Femur (tissue), 1 donor: Measurements from ENCODE around the gene HOXC12.

Experiments
- DNase-seq: peaks from one replicate; pipeline ENCODE4 v3.0.0-alpha.2; 2017

Gene HOXC12

DNA sequence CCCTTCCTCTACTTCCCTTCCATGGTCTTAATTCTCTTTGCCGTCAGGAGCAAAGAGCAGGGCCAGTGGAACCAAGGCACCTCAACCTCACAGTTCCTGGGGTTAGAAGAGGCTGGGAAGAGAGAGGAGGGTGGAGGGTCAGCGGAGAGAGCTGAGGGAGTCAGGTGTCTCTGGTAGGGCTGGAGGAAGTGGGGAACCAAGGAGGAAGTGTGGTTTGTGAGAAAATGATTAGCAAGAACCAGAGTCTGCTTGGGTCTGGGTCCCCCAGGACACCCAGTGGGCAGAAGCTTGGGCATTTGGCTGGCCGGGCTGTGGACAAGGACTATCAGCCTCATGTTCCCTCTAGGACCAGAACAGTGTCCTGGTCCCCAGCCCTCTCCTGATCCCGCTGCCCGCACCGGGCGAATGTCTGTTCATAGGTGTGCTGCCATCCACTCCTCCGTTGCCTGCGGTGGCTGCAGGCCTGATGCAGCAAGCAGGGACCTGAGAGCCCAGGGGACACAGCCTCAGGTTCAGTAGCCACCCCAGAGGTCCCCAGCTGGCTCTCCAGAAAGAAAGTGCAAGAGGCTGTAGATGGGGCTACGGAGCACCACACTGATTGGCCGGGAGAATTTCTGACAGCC is 2.3 kb downstream of the HOXC12 start:
- DNase-seq = no peak

DNA sequence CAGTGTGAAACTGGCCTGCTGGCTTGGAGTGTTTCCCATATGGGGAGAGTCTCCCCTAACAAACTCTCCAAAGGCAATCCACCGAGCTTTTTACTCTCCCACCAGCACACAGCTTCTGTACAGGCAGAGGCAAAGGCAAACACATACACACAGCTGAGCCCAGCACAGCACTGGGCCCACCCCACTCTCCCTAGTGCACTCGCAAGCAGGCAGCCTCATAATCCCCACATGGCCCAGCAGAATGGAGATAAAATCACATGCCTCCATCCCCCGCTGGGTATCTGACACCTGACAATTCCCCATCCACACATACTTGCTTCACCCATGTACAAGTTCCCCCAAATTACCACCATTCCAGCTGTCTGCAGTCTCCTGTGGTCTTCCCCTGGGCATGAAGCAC is 3.4 kb downstream of the HOXC12 start:
- no peak for DNase-seq

DNA sequence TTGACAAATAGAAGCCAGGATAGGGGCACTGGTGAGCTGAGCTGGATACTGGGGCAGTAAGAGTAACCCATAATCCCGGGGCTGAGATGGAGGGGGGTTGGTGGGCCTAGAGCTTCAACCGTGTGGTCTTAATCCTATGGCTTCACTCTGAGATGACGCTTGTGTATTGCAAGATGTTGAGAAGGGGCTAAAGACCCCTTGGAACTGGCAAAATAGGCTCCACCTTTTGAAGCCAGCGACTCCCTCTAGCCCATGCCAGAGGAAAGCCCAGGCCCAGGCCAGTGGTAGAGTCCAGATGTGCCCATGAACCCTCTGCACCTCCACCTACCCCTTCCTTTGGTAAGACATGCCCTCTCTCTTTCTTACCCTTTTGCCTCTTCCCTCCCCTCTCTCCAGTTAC is 4.6 kb downstream of the HOXC12 start:
- no peak for DNase-seq

DNA sequence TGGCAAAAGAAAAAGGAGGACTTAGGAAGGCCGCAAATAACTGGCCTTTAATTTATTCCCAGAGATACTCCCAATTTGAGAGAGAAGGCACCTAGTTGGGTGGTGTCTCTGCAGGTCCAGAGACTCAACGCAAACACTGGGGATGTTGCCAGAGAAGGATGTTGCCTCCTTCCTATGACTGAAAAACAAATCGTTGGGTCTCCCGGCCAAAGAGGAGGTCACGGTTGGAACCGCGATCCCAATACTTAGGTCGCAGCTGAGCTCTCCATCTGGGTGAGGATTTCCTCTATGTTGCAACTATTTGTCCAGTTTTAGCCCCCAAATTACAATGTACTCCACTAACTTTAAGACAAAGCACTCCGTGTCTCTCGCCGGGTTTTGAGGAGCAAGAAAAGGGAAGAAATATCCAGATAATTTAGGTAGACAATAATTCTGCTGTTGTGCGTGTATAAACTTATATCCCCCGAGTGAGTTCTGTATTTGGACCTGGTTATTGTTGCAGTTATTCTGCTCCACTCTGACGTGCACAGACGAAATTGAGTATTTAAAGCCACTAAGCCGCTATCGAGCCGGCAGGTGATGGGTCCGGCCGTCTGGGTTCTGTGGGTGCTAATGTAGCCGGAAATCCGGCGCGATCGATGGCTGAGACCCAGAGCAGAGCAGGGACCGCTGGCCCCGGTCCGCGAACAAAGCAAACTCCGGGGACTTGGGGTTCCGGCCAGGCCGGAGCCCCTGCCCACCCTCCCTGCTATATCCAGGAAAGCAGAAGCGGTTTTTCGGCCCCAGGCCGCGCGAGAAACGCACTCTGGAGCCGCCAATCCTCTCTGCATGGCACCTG is 5.7 kb downstream of the HOXC12 start:
- DNase-seq = no peak

DNA sequence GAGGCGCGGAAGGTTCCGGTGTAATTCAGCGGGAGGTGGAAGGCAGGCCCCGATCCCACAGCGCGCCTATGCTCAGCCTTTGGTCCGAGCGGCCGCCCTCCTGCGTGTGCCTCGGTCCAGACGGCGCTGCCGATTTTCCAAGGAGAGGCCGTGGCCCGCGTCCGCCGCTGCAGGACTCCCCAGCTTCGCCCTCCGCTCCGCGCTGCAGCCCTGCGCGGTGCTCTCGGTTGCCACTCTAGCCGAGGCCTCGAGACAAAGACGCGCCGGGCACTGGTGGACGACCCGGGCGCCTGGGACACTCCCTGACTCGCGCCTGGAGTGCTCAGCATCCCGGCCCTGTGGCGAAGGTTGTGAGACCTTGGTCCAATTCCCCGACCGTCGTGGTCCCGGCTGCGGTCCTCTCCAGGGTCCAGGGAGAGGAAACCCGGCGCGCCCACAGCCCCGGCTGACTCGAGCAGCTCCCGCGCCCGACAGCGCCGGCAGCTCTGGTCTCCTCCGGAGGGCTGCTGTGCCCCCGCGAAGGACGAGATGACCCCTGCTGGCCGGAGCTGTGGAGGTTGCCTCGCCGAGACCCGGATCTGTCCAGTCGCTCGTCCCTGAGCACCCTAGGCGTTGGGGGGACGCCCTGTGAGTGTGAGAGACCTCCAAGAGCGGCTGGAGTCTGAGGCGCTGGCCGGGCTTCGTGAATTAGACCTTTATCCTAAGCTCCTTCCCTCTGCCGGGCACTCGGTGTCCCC is 6.5 kb downstream of the HOXC12 start:
- no peak for DNase-seq

DNA sequence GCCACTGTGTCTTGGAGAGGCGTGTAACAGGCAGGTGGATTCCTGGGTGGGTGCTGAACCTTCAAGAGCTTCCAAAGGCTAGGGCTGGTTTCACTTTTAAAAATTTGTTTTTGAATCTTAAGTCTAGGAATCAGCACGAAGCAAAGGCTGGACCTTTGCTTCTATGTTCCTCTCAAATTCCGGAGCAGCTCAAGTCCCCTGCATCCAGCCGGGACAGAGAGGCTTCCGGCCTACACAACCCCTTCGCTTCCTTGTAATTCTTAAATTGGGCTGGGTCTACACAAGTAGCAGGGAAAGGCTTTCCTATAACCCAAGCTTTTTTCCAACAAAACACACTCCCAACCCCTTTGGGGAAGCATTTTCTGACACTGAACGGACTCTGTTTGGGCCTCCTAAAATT is 8.3 kb downstream of the HOXC12 start:
- DNase-seq = no peak

DNA sequence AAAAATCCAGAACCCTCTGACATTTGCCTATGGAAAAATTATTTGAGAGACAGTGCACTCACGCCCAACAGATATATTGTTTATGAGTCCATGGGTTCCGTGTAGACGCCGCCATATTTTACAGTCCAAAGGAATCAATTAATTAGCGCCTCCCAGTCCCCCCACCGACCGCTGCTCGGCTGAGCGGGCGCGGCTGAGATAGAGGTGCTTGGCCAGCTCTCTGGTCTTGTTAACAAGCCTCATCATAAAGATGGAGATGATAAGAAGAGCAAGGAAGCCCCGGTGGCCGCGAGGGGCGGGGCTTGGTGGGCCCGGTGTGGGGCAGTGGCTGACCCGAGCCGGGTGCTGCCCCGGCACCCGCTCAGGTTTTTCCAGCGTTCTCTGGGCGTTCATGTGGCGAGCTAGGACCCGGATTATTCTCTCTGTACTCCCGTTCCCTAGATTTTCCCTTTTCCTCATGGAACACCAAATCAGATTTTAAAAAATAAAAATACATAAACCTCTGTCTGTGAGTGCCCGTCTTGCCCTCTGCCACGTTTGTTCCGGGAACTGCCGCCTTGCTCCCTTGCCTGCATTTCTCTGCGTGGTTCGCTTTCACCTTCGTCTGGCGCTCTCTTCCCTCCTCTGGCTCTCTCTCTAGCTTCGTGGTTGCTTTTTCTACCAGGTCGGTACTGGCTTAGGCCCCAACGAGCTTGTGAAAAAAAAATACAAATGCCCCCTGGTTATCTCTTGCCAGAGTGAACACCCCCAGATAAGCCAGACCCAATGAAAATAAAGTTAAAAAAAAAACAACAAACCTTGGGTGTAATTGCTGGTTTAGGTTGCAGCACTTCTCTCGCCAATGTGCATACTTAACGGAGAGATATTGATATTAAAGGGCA is 9.0 kb downstream of the HOXC12 start:
- DNase-seq = no peak

DNA sequence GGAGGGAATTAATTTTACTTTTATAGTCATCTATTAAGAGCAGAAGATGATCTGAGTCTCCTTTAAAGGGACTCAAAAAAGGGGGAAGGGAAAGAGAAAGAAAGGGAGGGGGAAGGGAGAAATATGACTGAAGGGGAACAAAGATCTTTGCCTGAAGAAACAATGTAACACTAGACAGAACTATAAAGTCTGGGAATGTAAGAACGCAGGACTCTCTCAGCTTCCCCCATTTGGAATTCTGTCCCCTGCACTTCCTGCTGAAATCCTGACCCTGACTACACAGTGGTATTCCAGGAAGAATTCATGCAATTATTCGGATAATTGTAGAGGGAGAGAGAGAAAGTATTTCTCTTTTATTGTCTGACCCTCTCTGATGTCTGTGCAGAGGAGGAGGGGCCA is 9.6 kb downstream of the HOXC12 start:
- DNase-seq = no peak

DNA sequence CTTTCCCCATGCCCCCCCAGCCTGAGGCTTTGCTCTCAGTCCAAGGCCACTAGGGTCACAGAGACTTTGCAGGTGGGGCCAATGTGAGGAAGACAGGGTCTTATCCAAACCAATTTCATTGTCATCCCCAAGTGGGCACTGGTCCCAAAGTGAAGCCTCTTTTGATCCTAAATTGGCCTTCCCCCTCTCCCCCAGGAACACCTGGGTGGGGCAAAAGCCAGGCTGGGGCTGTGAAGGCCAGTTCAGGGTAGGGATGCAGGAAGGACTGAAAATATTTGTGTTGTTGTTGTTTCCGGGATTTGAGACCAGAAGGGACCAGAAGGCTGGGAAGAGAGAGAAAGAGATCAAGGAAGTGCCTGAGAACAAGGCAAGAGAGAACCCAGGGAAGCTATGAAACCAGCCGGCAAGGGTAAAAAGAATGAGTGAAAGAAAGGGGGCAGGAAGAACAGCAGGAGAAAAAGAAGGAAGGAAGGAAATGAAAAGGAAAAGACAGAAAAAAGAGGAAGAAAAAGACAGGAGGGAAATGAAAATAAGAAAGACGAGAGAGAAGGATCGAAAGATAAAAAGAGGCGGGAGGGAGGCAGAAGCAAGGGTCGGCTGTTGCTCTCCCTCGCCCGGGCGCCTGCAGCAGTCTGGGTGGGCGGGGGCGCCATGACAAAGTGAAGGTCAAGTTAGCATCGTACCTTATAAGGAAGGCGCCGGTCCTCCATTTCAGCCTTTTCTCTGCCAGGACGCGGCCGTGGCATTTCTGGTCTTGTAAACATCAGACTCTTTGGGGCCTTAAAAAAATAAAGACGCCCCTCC is 10.8 kb downstream of the HOXC12 start:
- DNase-seq = peak; percentile 81

DNA sequence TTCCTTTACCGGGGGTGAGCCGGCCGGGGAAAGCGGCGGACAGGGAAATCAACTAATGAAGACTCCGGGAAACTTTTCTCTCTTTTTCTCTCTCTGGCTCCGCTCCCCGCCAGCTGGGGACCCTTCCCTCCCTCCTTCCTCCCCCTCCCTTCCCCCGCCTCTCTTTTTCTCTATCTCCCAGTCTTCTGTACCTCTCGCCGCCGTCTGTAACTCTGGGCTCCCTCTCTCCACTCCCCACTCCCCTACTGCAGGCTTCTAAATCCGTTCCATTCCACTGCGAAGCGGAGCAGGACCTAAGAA is 11.3 kb downstream of the HOXC12 start:
- no peak for DNase-seq

DNA sequence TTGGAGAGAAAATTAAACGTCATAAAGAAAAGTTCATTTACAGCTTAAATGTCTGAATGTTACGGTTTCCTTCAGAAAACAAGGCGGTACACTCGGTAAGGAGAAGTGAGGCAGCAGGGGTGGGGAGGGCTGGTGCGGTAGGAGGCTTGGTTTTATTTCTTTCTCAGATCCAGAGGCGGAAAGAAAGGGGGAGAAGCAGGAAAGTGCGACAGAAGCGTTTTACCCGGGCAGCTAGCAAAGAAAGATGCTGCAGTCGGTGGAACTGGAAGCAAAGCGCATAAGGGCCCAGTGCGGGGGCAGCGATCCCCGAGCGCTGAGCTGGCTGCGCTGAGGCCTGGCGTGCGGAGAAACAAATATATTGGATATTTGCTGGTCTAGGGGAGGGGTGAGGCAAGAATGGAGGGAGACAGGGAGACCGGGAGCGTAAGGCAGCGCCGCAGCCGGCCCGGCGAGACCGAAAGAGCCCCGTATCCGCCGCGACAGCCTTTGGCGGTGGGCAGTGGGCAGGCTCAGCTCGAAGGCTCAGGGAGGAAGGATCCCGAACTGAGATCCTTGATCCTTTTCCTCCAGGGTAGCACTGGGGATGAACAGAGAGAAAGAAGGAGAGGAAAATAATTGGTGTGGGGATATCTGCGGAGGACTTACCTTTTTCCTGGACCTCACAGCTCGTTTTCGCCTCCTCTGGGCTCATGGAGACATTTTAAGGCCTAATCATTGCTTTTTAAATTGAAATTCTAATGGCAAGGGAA is 11.9 kb downstream of the HOXC12 start:
- DNase-seq = peak; percentile 53

DNA sequence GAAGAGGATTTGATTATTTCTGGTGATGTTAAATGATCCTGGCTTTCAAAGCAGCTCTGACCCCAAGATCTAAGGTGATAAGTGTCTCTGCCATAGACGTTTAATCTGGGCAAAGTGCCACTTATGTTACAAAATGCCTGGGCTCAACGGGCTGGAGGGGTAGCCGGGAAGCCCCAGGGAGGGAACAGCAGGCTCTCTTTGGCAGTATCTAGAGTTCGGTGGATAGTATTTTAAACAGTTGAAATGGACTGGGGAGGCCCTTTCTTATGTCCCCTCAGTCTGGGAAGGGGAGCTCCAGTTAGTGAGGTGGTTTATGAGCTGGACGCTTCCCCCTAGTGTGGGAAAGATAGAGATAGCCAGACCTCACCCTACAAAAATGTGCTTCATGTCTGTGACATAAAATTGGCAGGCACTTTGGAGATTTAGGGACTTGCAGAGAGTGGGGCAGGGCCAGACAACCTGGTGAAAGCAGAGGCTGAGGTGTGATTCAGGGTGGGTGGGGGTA is 12.8 kb downstream of the HOXC12 start:
- DNase-seq = no peak

DNA sequence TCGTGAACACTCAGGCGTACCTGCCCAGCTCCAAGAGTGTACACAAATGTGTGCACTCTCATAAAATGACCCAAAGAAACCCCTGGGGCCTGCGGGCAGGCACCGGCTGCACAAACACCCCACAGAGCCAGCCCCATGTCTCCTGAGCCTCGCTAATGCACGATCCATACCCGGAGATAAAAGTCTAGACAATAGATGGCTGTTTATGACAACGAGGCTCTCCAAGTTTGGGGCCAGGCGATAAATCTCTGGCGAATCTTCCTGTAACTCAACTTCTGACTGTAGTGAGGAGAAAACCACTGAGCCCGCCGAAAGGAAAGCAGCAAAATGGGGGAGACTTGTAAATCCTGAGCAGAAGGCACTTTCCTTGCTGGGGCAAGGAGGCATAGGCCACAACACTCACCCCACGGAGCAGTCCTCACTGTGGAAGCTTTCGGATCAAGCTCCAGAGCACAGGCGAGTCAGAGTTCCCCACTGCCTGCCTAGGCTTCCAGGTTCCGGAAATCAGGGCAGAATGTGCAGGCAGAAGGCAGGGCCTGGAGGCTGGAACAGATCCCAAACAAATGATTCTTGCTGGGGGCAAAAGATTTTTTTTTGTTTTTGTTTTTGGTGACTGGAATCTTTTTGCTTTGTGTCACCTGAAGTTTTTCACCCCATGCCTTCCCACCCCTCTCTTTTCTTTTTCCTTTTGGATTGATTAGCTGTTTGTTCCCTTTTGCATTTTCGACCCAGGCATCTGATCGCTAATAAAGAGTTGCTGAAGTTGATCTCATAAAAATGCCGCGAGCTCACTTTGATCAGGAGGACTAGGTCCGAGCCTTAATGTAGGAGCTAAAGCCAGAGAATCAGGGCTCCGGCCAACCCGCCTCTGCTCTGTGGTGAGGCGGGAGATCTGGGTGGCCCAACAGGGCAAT is 13.8 kb downstream of the HOXC12 start:
- no peak for DNase-seq

DNA sequence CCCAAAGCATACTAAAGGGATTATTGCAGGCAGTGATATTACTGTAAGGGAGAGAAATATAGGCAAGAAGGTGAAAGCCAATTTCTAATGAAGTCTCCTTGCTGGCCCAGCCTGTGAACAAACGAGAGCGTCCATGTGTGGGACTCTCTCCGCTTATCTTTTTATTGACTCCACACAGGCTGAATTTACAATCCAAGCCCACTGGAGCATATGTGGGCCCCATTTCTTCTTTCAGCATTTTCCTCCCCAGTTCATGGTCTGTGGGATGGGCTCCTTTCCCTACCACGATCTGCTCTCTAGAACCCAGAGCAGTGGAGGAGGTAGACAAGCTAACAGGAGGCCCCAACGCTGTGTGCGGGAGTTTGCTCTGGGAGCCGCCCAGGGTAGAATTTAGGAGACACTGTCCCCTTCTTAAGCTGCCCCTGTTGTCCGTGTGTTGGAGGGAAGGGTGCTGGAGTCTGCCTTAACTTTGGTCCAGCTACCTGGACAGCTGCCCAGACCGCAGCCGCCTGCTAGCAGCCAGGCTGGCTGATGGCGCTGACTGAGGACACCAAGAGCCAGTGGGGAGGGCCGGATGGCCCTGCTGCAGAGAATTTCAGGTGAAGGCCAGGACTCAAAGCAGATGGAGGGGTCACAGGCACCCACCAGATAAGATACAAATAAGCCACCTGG is 15.0 kb downstream of the HOXC12 start:
- peak; percentile 60 for DNase-seq

DNA sequence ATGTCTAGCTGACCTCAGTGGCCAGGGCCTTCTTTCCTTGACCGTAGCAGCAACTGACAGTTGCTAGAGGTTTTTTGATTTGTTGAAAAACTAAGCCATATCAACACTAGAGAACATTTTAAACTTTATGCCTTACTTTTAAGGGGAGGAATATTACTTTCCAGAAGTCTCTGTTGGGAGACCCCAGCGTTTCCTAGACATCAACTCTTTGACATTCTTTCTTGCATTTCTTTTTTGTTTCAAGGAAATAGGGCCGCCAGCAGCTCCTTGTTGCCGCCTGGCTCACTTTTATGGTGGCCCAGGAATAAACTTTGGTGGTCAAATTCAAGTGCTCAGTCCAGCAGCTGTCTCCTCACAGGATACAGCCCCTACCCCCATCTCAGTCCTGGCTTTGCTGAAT is 15.7 kb downstream of the HOXC12 start:
- no peak for DNase-seq

DNA sequence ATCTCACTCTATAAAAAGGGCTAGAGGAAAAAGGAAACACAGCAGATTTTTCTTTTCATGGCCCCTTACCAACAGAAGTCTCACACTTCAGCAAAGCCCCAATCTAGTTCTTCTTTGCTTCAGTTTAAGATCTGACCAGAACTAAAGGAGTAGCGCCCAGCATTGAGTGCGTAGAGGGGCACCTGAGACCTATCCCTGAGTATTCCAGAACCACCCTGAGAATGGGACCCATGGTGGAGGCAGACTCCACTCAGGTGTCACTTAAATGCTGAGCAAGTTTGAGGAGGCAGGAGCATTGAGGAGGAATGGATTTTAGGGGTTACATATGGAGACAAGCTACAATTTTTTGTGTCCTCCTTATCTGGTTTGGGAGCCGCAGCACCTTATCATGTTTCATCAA is 16.4 kb downstream of the HOXC12 start:
- DNase-seq = no peak

DNA sequence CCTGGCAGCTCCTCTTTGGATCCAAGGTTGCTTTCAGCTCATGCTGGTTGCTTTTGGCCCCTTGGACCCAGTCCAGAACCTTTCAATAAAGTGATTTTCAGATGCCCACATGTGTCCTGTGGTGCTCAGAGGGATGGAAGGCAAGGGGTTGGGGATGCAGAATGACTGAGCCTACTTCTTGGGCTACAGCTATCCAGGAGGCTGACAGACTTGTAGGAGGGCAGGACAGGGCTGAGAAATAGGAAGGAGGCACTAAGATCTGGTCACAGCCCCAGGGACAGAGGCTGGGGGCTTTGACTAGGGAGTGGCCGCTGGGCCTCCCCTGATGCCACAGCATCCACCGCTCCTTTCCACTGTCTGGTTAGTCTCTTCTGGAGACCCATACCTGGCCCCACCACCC is 17.0 kb downstream of the HOXC12 start:
- no peak for DNase-seq

DNA sequence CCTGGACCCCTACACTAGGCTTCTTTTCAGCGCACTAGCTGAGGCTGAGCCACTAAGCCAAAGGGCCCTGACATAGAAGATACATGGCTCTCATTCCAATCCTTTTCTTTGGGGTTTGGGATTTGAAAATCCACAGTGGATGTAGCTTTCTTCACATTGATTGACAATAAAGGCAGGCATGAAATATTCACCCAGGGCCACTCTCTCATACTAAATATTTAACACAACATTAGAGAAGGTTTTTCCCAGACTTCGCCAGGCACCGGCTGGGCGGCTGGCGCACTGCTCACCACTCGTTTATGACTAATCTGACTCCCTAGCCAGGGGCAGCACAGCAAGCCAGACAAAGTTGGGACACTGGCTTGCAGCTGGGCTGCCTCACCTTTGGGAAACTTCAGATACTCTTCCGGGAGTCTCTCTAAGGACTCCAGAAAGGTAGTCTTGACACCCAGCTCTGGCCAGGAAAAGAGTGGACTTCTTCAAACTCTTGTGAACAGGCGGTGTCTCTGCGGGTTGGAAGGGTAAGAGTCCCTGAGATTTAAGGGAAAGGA is 17.5 kb downstream of the HOXC12 start:
- peak; percentile 42 for DNase-seq

DNA sequence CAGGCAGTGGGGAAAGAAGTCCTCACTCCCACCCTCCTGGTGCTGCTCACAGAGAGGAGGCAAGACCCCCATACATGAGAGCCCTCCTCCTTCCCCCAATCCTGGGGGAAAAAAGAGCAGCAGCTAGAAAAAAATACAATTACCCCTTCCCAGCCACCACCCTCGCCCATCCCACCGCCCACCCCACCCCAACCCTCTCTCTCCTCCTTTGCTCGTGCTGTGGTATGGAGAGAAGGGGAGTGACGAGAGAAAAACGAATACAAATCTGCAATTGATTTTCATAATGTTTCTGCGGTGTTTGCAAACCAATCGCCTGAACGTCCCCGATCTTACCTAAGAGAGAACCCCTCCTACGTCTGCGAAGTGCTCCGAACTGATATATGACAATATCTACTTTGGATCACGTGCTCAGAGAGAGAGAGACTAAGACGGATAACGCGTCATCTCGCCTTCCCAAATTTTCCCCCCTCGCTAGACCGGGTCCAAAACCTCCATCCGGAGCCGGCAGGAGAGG is 18.1 kb downstream of the HOXC12 start, which contains the start of gene HOXC11:
Gene HOXC11 (plus strand): TSS at position 405 of the 514 bp plus-strand sequence. CDS start 116 bp downstream, outside the sequence.
- no peak for DNase-seq
